LNCAP (cell line): Measurements from ENCODE around the gene STPG3.
A peak's percentile ranks its signal among the peaks of the same experiment; 100 is the strongest.

ENCODE experiments used
- CTCF ChIP-seq: fragments of 450-650 bp; IDR thresholded peaks from 2 replicates; pipeline ENCODE4 v1.5.1; 2017; ENCODE audit warnings: mild to moderate bottlenecking

Gene STPG3

DNA sequence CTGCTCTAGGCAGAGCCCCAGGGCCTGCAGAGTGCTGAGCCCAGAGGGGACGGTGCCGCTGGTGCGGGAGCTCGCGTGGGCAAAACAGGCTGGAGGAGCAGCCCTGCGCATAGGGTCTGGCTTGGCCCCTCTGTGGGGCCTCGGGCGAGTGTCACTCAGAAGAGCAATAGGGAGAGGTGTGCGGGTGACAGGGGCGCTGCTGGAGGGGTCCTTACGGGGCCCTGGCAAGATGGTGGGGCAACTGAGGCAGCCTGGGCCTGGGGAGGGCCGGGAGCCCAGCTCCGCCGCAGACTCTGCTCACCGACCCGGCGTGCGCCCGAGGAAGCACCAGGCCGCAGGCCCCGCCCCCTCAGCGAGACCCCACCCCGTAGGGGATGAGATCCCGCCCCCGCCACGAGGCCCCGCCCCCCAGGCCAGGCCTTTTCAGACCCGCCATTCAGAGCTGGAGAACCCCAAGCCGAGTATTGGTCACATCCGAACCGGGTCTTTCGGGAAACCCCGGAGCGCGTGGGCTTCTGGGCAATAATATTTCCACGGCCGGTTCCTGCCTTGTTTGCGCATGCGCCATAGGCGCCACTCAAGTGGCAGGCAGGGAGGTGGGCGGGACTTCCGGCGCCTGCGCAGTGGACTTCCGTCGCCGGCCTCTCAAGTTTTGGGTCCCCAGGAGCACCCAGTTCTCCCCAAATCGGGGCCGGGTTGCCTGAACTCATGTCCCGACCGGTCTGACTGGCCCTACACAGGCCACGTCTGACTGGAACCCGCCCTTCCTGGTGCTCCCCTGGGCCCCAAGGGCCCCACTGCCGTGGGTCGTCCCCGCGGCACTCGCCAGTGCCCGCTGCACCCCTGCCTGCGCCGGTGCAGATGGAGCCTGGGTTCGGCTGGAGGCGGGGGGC lies 27.8 kb upstream of the STPG3 start:
- no peak for TF ChIP-seq CTCF

GRCh38 chr9:137224830-137225694 lies 26.0 kb upstream of the STPG3 start, which contains the start of gene CYSRT1:
CYSRT1 (plus strand) TSS chr9:137225174; CDS start chr9:137225622, 448 bp downstream.
- no peak for TF ChIP-seq CTCF

DNA sequence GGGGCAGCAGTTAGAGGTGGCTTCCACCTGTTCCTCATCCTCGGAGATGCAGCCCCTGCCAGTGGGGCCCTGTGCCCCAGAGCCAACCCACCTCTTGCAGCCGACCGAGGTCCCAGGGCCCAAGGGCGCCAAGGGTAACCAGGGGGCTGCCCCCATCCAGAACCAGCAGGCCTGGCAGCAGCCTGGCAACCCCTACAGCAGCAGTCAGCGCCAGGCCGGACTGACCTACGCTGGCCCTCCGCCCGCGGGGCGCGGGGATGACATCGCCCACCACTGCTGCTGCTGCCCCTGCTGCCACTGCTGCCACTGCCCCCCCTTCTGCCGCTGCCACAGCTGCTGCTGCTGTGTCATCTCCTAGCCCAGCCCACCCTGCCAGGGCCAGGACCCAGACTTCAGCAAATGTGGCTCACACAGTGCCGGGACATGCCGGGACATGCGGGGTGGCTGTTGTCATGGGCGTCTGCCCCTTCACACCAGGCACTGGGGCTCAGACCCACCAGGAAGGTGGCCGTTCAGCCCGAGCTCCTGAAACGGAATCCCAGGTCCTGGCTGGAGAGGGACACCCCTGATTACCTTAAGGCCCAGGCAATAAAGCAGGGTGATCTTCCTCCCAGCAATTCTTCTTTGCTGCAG lies 25.3 kb upstream of the STPG3 start:
- no peak for TF ChIP-seq CTCF

DNA sequence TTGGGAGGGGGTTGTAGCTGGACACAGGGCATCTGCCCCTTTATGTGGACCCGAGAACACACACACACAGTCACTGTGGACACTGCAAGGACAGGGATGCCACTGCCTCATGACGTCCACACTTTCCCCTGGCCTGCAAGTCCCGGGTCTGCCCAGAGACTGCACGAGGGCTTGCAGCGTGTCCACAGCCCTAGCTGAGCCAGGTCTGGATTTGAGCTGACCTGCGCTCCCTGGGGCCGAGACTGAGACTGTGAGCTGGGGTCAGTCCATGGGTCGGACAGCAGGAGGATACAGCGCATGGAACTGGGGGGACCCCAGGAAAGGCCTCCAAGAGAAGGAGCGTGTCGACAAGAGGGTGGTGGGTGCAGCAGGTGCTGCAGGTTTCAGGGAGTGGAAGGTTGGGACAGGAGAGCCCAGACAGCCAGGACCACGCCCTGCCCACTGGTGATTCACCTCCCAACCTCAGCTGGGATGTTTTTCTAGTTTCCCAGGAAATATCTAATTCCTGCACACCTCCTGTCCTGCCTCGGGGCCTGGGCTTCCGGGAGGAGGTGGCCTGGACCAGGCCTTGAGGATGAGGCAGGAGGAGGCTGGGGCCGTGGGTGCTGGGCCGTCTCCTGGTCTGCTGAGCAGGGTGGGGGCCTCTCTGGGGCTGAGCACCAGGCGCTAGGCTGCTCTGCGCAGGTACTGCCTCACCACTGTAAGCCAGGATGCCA lies 24.6 kb upstream of the STPG3 start:
- no peak for TF ChIP-seq CTCF

DNA sequence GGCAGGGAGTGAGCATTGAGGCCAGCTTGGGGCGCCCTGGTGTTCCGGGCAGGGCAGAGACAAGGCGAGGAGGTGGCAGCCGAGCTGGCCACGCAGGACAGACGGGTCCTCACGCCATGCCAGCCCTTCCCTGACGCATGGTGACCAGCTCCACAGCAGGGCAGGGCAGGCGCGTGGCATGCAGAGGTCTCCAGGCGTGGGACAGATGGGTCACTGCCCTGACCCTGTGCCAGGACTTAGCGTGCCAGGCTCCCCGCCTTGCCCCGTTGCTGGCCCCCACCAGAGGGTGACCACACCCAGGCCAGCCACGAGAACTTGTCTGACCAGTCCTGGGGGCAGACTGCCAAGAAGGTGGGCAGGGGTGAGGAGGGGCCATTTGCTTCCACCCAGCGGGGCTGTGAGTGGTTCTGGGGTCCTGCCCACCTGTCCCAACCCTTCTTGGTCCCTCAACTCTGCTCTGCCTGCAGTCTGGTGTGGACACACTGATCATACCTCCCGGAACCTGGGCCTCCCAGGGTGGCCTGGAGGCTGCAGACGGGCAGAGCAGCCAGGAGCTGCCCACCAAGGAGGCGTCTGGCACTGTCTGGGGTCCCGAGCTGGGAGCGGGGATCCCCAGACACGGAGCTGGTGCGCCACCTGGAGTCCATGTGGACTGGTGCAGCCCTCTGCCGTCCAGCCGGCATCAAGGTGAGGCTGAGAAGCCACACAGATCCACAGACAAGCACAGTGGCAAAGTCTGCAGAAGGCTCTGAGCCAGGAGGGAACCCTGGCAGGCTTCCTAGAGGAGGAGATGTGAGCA lies 23.8 kb upstream of the STPG3 start, which contains the start of gene RNF224:
RNF224 (plus strand) TSS at position 449 of the 799 bp plus-strand sequence. CDS start 834 bp downstream, outside the sequence.
- TF ChIP-seq CTCF: peak; percentile 94

- no peak for TF ChIP-seq CTCF
Observed at GRCh38 chr9:137227853-137228505, 23.1 kb upstream of the STPG3 start.
